GM11168 (cell line): ENCODE results near the gene STARD13.

ENCODE experiments used
- in situ Hi-C: fragments of 300-500 bp; cut with MboI; formaldehyde crosslinking; loops from one replicate; pipeline ENCODE4 v1.12.0; 2022; ENCODE audit warnings: low sequenced_read_pairs; ENCODE audit not compliant: unreplicated experiment

Gene STARD13

DNA sequence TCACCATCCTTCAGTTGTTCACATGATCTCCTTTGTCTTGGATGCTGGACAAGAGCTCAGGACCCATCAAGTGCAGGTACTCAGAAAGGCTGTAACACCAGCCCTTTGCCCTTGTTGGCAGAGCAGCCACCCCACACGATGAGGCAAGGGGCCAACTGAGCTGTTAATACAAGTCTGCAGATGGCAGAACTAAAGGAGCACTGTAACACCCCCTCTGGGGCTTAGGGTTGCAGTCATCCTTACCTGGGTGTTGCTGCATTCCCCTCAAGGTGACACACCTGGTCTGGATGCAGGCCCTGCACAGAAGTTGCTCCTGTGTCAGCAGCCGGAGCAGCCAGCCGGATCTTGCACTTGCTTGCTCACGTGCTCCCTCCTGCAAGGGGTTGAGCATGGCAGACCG, 52.0 kb downstream of the STARD13 start:
- in situ Hi-C loops = loop anchor here (25.0 kb wide), 1 partner anchor 829 kb away; no protein-coding TSS in a partner anchor

DNA sequence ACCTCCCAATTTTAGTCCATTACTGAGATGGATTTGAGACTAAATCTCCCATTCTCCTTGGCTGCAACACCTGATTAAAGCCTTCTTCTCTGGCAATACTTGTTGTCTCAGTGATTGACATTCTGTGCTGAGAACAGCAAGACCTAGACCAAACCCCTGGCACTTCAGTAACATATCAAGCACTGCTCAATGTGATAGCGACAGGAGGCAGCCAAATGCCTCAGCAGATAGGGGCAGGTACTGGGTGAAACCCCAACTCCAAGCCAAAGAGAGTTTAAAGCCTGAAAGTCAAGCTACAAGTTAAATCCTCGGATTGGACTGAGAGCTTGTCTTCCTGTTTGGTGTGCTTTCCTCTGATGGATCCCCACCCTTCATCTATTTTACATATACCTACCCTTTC, 52.7 kb downstream of the STARD13 start:
- in situ Hi-C loops = loop anchor here (25.0 kb wide), 1 partner anchor 829 kb away; no protein-coding TSS in a partner anchor

DNA sequence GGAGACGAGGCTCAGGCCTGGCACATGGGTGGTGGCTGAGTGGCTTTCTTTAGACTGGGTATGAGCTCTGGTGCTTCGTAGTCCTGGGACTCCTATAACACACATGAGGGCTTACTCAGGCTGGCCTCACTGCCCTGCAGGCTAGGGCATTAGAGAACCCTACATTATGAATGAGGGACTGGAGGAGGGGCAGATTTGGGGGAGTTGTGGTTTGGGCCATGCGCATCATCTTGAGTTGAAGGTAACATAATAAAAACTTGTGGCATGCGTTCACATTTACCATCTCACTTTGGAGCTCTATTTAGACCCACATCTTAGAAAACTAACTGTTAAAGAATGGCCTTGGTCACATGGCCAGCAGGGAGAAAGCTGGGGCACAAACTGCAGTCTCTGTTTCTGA, 54.2 kb downstream of the STARD13 start:
- in situ Hi-C loops = loop anchor here (25.0 kb wide), 1 partner anchor 831 kb away; no protein-coding TSS in a partner anchor

DNA sequence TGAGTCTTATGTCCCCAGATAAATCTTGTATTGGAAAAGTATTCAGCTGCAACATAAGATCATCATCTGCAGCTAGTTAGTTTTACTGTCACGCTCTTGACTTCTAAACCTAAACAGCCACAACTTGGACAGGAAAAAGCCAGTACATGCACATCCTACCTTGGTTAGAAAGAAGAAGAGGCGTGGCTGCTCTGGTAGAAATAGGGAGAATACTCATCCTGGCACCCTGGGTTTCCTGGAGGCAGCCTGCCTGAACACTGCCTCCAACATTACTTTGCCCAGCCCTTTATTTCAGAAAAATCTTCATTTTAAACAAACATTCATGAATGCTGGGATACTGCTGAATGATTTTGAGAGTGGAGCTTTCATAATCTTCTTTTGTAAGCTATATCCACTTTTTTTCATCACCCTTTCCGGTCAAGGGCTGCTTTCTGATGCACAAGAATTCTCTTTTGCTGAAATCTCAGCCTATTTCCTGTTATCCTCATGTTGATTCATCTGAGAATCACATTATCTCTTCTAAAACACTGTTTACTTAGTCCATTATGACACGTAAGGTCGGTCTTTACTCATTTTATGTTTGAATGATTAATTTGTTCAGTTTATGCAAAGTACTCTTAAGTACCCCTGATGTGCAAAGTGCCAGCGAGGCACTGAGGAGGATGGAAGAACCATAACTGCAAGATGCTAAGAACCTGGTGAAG, 55.2 kb downstream of the STARD13 start:
- in situ Hi-C loops = loop anchor here (25.0 kb wide), 1 partner anchor 832 kb away; no protein-coding TSS in a partner anchor

DNA sequence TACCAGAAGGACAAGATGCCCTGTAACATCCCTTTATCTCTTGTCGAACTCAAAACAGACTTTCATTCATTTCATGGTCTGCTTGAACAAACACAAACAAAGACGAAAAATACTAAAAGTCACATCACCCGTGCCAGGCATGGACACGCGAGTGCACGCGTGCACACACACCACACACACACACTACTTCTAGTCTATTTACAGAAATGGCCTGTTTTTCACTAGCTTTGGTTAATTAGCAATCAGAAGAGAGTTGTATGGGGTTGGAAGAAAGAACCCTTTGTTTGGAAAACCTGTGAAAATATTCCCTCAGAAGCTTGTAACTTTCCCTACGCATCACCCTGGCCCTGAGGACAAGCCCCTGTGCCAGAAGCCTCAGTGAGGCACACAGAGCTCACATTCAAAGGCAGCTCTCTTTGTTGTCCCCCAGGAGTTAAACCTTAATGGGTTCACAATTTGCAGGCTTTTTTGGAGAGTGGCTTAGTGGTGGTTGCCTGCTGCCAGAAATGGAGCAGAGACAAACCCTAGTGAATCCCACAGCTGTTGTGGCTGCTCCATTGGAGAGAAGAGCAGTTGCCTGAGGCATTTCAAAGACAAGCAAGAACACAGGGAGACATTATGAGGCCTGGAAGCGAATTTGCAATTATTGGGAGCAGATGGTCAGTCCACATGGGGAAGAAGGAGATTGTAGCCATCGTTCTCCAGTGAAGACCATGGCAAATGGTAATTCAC, 55.9 kb downstream of the STARD13 start:
- in situ Hi-C loops = loop anchor here (10.0 to 25.0 kb wide), 2 partner anchors 305 to 833 kb away; no protein-coding TSS in a partner anchor

DNA sequence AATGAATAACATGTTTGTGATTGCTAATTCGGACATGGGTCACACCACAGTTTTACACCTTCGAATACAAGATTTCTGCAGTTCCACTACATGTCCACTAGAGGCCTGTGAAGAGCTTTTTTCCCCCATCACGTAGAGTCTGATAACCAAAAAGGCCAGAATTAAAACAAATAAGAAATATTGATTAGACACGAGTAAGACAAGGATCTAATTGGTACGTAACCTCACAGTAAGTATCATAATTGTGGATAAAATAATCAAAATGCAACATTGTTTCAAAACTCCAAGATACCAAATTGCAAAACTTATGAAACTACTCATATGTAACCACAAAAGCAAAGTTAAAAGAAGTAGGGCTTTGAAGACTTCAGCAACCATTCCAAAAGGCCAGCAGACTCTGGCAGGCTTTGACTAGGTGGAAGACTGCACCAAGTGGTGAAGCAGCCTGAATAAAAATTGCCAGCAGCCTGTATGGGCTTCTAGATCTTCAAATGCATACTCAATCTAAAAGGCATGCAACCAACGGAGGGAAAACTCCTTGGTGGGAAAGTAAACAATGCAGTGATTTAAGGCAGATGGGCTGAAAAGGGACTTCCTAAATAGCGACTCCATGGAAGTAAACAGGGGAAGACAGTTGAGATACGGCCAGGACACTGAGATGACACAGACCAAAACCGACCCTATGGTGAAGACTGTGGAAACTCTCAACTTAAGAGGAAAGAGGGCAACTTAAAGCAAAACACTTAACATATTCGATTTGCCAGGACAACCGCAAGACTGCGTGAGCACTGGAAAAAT, 56.7 kb downstream of the STARD13 start:
- in situ Hi-C loops = loop anchor here (10.0 to 25.0 kb wide), 2 partner anchors 306 to 833 kb away; no protein-coding TSS in a partner anchor

DNA sequence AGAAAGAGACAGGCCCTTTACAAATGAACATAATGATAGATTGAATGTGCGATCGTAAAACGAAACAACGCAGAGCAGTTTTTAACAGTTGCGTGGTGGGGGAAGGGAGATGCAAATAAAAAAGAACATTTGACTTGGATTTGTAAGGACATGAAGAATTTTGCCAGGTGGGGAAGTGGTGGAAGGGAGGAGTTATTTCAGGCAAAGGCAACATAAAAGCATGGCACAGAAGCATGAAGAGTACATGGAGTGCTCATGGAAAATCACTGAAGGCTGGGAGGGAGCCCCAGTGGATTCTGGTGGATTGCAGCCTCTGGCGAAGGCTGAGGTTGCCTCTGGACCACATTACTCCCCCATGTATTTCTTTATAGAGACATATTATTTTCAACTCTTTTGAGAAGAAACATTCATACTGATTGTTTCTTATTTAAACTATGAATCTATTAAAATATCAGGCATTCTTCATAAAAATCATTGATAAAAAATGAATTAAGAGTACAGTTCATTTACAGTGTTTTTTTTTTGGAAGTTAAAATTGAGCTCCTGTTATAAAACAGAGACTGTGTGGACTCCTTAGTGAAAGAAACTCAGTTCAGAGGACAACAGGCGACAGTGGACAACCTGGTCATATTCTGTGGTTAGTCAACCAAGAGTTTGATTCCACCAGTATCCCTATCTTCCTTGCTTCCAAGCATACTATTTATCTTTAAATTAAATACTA, 57.5 kb downstream of the STARD13 start:
- in situ Hi-C loops = loop anchor here (10.0 to 25.0 kb wide), 2 partner anchors 307 to 834 kb away; no protein-coding TSS in a partner anchor

DNA sequence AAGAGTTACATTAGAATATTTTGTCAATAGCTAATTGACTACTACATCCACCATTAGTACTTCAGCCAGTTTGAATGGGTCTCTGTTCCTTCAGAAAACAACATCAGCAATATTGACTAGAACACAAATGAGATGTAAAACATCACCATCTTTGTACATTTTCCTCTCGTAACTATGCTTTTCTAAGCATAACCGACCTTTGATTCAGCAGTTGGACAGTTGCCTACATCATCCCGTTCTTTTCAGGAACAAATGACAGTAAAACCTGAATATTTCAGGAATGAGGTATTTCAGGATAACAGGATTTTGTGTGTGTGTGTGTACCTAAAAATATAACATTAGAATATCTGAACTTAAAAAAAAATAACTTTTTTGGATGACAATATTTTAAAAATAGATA, 60.9 kb downstream of the STARD13 start:
- in situ Hi-C loops = loop anchor here (10.0 to 25.0 kb wide), 3 partner anchors 310 to 838 kb away; no protein-coding TSS in a partner anchor

DNA sequence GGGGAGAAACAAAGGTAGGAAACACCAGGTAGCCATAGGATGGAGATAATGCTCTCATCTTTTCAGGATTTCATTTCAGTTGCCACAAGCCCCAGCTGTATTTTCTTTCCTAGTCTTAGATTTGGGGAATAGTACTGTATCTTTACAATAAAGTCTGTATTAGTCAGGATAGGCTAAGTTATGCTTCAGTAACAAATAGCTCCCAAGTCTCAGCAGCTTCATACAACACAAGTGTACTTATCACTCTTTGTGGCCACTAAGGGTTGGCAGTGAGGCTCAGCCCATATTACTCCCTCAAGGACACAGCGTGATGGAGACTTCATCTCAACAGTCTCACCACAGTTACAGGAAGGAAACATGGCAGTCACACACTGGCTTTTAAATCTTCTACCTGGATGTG, 61.4 kb downstream of the STARD13 start:
- in situ Hi-C loops = loop anchor here (10.0 to 25.0 kb wide), 2 partner anchors 311 to 488 kb away; no protein-coding TSS in a partner anchor

DNA sequence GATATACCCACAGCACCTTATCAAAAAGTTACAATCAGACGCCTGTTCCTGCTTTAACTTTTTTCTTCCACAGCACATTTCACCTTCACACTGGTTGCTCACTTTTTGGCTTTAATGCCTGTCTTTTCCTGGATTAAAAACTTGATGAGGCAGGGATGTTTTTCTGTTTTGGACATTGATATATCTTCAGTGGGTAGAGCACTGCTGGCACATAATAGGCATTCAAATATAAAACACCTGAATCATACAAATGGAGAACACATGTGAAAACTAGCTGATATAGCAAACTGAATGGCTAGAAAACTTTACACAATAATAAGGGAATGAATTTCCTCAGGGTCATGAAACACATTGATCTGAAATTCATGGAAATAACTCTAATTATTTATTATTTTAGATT, 65.6 kb downstream of the STARD13 start:
- in situ Hi-C loops = loop anchor here (10.0 to 25.0 kb wide), 2 partner anchors 315 to 492 kb away; no protein-coding TSS in a partner anchor

DNA sequence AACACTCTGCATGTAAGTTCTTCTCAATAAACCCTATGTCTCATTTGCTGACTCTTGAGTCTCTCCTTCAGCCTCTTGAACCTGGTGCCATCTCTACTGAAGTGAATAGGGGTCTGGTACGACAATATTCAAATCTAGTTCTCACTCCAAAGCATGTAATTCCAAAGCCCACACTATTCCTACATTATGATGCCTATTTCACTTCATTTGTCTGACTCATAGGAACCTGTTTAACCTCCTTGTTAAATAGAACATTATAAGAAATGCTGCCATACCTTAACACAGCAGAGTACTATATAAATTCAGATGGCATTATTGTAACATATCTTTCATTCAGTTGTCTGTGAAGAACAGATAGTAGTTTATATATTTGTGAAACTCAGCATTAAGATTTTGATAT, 67.1 kb downstream of the STARD13 start:
- in situ Hi-C loops = loop anchor here (25.0 kb wide), 1 partner anchor 494 kb away; no protein-coding TSS in a partner anchor

DNA sequence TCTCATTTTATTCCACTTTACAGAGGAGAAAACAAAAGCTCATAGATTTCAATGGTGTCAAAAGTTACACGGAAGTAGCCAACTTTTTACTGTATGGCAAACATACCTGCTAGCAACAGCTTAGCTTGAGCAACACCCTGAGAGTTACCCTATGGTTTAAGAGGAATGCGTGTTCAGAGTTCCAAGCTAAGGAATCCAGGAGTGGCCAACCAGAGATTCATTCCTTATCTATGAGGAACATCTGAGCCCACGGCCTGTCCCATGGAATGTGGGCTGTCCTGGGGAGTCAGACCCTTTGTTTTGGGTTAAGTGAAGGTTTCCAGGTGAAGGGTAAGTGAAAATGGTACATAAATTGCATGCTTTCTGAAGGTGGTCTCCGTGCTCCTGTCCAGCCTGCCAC, 67.5 kb downstream of the STARD13 start:
- in situ Hi-C loops = loop anchor here (25.0 kb wide), 1 partner anchor 494 kb away; no protein-coding TSS in a partner anchor

DNA sequence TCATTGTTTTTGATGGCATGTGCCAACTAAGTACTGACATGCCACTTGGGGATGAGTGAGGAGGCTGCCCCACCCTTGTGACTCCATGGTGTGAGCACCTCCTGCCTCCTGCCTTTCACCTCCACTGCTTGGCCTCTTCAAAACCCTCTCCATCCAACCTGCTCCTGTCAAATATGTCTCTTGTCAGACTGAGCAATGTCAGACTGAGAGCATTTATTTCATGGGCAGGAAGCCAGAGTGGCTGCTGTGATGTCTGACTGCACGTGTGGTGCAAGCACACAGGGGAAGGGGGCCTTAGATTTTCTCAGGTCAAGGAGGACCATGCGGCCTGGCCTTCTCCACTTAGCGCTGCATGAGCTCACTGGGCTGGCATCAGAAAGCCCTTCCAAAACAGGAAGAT, 68.3 kb downstream of the STARD13 start:
- in situ Hi-C loops = loop anchor here (25.0 kb wide), 1 partner anchor 495 kb away; no protein-coding TSS in a partner anchor

DNA sequence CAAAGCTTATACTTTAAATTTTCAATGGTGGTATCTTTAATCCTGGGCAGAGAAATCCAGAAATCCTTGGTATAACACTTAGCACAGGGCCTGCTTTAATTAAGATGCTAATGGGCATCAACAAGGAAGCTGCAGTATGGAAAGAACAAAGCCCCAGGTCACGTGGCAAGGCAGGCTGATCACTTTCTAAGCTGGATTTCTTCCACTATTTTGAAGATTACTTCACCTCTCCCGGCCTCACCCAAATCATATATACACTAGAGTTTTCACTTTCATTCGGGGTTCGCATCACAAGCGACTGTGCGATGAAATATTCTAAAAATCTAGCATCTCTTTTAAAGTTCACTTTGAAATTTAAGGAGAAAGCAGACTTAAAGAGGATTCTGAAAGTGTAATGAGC, 71.8 kb downstream of the STARD13 start:
- in situ Hi-C loops = loop anchor here (25.0 kb wide), 1 partner anchor 499 kb away; no protein-coding TSS in a partner anchor

DNA sequence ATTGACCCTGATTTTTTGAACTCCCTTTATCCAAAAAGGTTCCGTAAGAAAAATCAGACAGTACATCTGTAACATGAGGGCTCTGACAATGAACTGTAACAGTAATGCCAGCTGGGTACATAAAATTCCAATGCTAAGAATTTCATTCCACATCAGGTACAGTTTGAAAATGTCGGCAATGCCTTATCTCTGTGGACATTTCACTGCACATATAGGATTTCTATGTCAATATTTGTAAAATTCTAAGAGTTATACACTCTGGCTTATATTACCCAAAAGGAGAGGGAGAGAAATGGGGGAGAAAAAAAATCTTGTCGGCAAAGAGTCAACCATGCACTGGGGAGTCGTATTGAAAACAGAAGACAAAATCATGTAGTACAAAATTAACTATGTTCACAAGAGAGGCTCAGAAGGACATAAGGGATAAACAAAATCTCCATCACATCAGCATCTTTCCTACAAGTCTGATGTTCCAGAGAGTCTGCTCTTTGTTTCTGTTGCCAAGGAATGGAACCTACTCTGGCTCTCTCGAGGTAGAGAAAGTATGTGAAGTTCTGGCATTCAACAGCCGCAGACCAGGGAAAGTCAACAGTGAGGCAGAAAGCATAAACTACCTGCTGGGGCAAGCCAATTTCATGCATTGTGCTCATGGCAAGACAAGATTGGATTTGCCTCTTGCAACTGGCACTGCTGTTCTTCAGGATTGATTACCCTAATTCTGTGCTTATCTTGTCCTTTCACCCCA, 72.4 kb downstream of the STARD13 start:
- in situ Hi-C loops = loop anchor here (25.0 kb wide), 1 partner anchor 499 kb away; no protein-coding TSS in a partner anchor

DNA sequence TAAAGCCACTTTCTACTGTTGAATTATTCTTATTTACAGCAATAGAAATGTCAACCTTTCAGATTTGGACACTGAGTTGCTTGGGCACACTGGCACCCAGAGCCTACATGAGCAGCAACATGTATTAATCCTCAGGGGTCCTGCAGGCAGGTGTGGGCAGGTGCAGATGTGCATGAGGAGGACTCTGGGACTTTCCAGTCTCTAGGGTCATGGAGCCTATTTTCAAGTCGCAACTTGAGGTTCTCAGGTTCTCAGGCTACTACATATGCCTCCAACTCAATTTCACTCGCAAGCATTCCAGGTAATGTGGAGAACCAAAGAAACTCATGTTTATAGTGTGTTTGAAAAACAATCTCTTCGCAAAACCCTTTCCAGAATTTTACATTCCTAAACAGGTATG, 73.2 kb downstream of the STARD13 start:
- in situ Hi-C loops = loop anchor here (25.0 kb wide), 1 partner anchor 500 kb away; no protein-coding TSS in a partner anchor

DNA sequence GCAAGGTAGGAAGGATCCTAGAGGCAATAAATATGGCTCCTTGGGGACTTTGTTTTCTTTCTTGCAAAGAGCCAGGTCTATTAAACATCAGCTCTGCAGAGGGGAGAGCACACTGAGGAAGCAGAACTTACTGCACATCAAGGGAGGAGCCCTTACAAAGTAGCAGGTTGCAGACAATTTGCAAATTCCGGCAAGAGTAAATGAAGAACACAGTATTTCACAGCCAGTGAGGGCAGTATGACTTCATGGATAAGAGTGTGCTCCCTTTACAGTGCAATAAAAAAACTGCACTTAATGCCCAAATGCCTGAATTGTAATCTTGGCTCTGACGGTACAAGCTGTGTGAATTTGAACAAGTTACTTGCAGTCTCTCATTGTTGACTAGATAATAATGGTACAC, 75.5 kb downstream of the STARD13 start:
- in situ Hi-C loops = loop anchor here (25.0 kb wide), 1 partner anchor 502 kb away; no protein-coding TSS in a partner anchor
